Activated naive CD4-positive, alpha-beta T cell treated with anti-CD3 and anti-CD28 coated beads, Interleukin-2, amount 50 U/mL, for 72 hours (primary cell): ENCODE measurements around the gene NMRK2. TPM values are rescaled to one million over a fixed set of nuclear protein-coding genes. Genes with fewer than 3 reads are reported as not detected.
A peak's percentile ranks its signal among the peaks of the same experiment; 100 is the strongest.

Source experiments
- ATAC-seq, 2 donors: fragments of 150-1000 bp; cut with Tn5 transposase; 2 replicates each; pipeline ENCODE4 v1.10.0; 2021; ENCODE audit warnings: mild to moderate bottlenecking in 2 of 2, moderate library complexity in 2 of 2
- DNase-seq, 2 donors: peaks; one replicate each; pipeline ENCODE4 v3.0.0; 2021 to 2022; ENCODE audit warnings: low spot score in 2 of 2
- H3K27ac Mint-ChIP-seq, 2 donors: one replicate each; pipeline ENCODE4 v1.8.0; 2022; ENCODE audit warnings: mild to moderate bottlenecking in 2 of 2, mixed read lengths in 2 of 2
- H3K36me3 Mint-ChIP-seq, 2 donors: one replicate each; pipeline ENCODE4 v1.8.0; 2022; ENCODE audit warnings: mixed read lengths in 2 of 2
- H3K9me3 Mint-ChIP-seq, 2 donors: one replicate each; pipeline ENCODE4 v1.8.0; 2022; ENCODE audit warnings: mixed read lengths in 2 of 2
- total RNA-seq, 2 donors: library from RNA; stranded (reverse); gene quantifications; one replicate each; pipeline ENCODE4 v1.2.3, GENCODE V29; 2022

The NMRK2 gene
- total RNA-seq, 2 donors from 2014 or later = not detected

GRCh38 chr19:3970808-3971598 is 38.1 kb downstream of the NMRK2 start, which contains the start of gene DAPK3:
Gene DAPK3, minus strand, starts transcription at chr19:3971099. Its CDS starts 1,364 bp downstream, at chr19:3969735.
- ATAC-seq (peak; percentile 81 to 97), DNase-seq (peak; percentile 96 to 98)
- peak within 1 kb of the TSS; percentile 94 to 97 for H3K27ac Mint-ChIP-seq
- H3K36me3 Mint-ChIP-seq = peaks cover 8 to 10% of the 10 kb centered on the region in 2 donors
- H3K9me3 Mint-ChIP-seq = no peaks in the 10 kb centered on the region

- no peaks in the 10 kb centered on the region for H3K9me3 Mint-ChIP-seq
- peak overlapping the region in 1 of 2 donors; percentile 60 for H3K27ac Mint-ChIP-seq
- DNase-seq (peak in 1 of 2 donors; percentile 10), ATAC-seq (no peak)
- peaks cover 23 to 24% of the 10 kb centered on the region in 2 donors for H3K36me3 Mint-ChIP-seq
These were observed 42.3 kb downstream of the NMRK2 start for GRCh38 chr19:3975144-3975543.

- no peaks in the 10 kb centered on the region for H3K9me3 Mint-ChIP-seq
- no peak for ATAC-seq
These were observed 42.8 kb downstream of the NMRK2 start for GRCh38 chr19:3975637-3976087.

GRCh38 chr19:3976495-3977241 is 43.8 kb downstream of the NMRK2 start:
- no peaks in the 10 kb centered on the region for H3K9me3 Mint-ChIP-seq
- ATAC-seq (peak in 1 of 2 donors; percentile 5), DNase-seq (peak in 1 of 2 donors; percentile 12)
- peak overlapping the region; percentile 67 to 86 for H3K27ac Mint-ChIP-seq
- H3K36me3 Mint-ChIP-seq = peaks cover 30 to 31% of the 10 kb centered on the region in 2 donors

More at GRCh38 chr19:3975637-3976087, 42.8 kb downstream of the NMRK2 start:
- Mint-ChIP-seq H3K27ac (peak overlapping the region; percentile 60 to 67), H3K36me3 (peaks cover 21 to 24% of the 10 kb centered on the region in 2 donors)
- DNase-seq = peak in 1 of 2 donors; percentile 17

GRCh38 chr19:3977242-3978143 is 44.6 kb downstream of the NMRK2 start:
- Mint-ChIP-seq H3K9me3 (no peaks in the 10 kb centered on the region), H3K27ac (peak overlapping the region; percentile 67 to 86), H3K36me3 (peaks cover 35 to 40% of the 10 kb centered on the region in 2 donors)
- DNase-seq (peak in 1 of 2 donors; percentile 21), ATAC-seq (peak in 1 of 2 donors; percentile 18)

- DNase-seq (no peak), ATAC-seq (no peak)
- H3K9me3 Mint-ChIP-seq = no peaks in the 10 kb centered on the region
- peak overlapping the region; percentile 67 to 86 for H3K27ac Mint-ChIP-seq
- H3K36me3 Mint-ChIP-seq = peaks cover 42 to 46% of the 10 kb centered on the region in 2 donors
These were observed 45.3 kb downstream of the NMRK2 start for GRCh38 chr19:3978145-3978544.

- peak in 1 of 2 donors; percentile 14 for DNase-seq
- no peaks in the 10 kb centered on the region for H3K9me3 Mint-ChIP-seq
- no peak for ATAC-seq
- H3K36me3 Mint-ChIP-seq = peaks cover 53 to 58% of the 10 kb centered on the region in 2 donors
- H3K27ac Mint-ChIP-seq = peak overlapping the region; percentile 68 to 96
These were observed 46.4 kb downstream of the NMRK2 start for GRCh38 chr19:3979289-3979673.

GRCh38 chr19:3979674-3980352 is 46.9 kb downstream of the NMRK2 start:
- ATAC-seq (peak in 1 of 2 donors; percentile 5), DNase-seq (peak in 1 of 2 donors; percentile 23)
- Mint-ChIP-seq H3K36me3 (peaks cover 58 to 63% of the 10 kb centered on the region in 2 donors), H3K9me3 (no peaks in the 10 kb centered on the region), H3K27ac (peak overlapping the region; percentile 68 to 96)

- ATAC-seq (no peak), DNase-seq (no peak)
- Mint-ChIP-seq H3K9me3 (no peaks in the 10 kb centered on the region), H3K36me3 (peaks cover 63 to 68% of the 10 kb centered on the region in 2 donors), H3K27ac (peak overlapping the region; percentile 68 to 96)
These were observed 47.7 kb downstream of the NMRK2 start for GRCh38 chr19:3980353-3981251.

- Mint-ChIP-seq H3K36me3 (peaks cover 60 to 68% of the 10 kb centered on the region in 2 donors), H3K27ac (peak overlapping the region; percentile 90 to 96), H3K9me3 (no peaks in the 10 kb centered on the region)
- ATAC-seq (no peak), DNase-seq (no peak)
These were observed 48.5 kb downstream of the NMRK2 start for GRCh38 chr19:3981373-3981735.

GRCh38 chr19:3981736-3982681 is 49.1 kb downstream of the NMRK2 start:
- Mint-ChIP-seq H3K27ac (peak overlapping the region; percentile 96 to 98), H3K36me3 (peaks cover 56 to 68% of the 10 kb centered on the region in 2 donors), H3K9me3 (no peaks in the 10 kb centered on the region)
- no peak for DNase-seq
- no peak for ATAC-seq

- no peak for ATAC-seq
- Mint-ChIP-seq H3K9me3 (no peaks in the 10 kb centered on the region), H3K27ac (peak overlapping the region; percentile 96 to 98), H3K36me3 (peaks cover 53 to 59% of the 10 kb centered on the region in 2 donors)
- DNase-seq = peak in 1 of 2 donors; percentile 13
These were observed 50.1 kb downstream of the NMRK2 start for GRCh38 chr19:3982701-3983541.

GRCh38 chr19:3983542-3983914 is 50.7 kb downstream of the NMRK2 start:
- H3K36me3 Mint-ChIP-seq = peaks cover 48 to 55% of the 10 kb centered on the region in 2 donors
- no peak for ATAC-seq
- peak overlapping the region; percentile 96 to 98 for H3K27ac Mint-ChIP-seq
- no peaks in the 10 kb centered on the region for H3K9me3 Mint-ChIP-seq
- no peak for DNase-seq
